Activated naive CD8-positive, alpha-beta T cell treated with anti-CD3 and anti-CD28 coated beads, Interleukin-2, amount 10 ng/mL, durations not matched to agents 7 days and 5 days (primary cell): ENCODE measurements around the gene SCN4A. TPM values are rescaled to one million over a fixed set of nuclear protein-coding genes. Genes with fewer than 3 reads are reported as not detected.
A peak's percentile ranks its signal among the peaks of the same experiment; 100 is the strongest.

Source experiments
- ATAC-seq: fragments of 150-1000 bp; cut with Tn5 transposase; one replicate; pipeline ENCODE4 v1.10.0; 2021; ENCODE audit warnings: low read depth, moderate library complexity
- POLR2A ChIA-PET: fragments of 350-600 bp; sonication (Branson Sonifier 250); formaldehyde crosslinking; loops from one replicate; lab custom pipeline; 2021; ENCODE audit warnings: antibody characterized with exemption; lab: Charles Lee
- DNase-seq: peaks from one replicate; pipeline ENCODE4 v3.0.0; 2021
- H3K27ac Mint-ChIP-seq: one replicate; pipeline ENCODE4 v1.8.0; 2022; ENCODE audit warnings: mild to moderate bottlenecking, mixed read lengths
- H3K27me3 Mint-ChIP-seq: one replicate; pipeline ENCODE4 v1.8.0; 2022; ENCODE audit warnings: mild to moderate bottlenecking, moderate library complexity, mixed read lengths
- H3K36me3 Mint-ChIP-seq: one replicate; pipeline ENCODE4 v1.8.0; 2021; ENCODE audit warnings: mild to moderate bottlenecking, mixed read lengths
- H3K4me1 Mint-ChIP-seq: one replicate; pipeline ENCODE4 v1.8.0; 2021; ENCODE audit warnings: mixed read lengths
- H3K4me3 Mint-ChIP-seq: one replicate; pipeline ENCODE4 v1.8.0; 2022; ENCODE audit warnings: mild to moderate bottlenecking, moderate library complexity, mixed read lengths
- H3K9me3 Mint-ChIP-seq: one replicate; pipeline ENCODE4 v1.8.0; 2021; ENCODE audit warnings: mixed read lengths
- total RNA-seq, 2 experiments: library from RNA; stranded (reverse); gene quantifications; one replicate each; pipeline ENCODE4 v1.2.3, GENCODE V29; 2021

The SCN4A gene
- total RNA-seq, 2 experiments from 2014 or later: not detected

GRCh38 chr17:63940584-63940983 is 32.1 kb downstream of the SCN4A start:
- H3K4me1 Mint-ChIP-seq: no peaks in the 10 kb centered on the region
- POLR2A ChIA-PET: no interaction called here
- no peak overlapping the region for H3K4me3 Mint-ChIP-seq
- ATAC-seq (no peak), DNase-seq (no peak)
- H3K27me3 Mint-ChIP-seq: peaks cover 26% of the 10 kb centered on the region
- H3K36me3 Mint-ChIP-seq: no peaks in the 10 kb centered on the region
- no peak overlapping the region for H3K27ac Mint-ChIP-seq
- H3K9me3 Mint-ChIP-seq: no peaks in the 10 kb centered on the region

GRCh38 chr17:63939884-63940283 is 32.8 kb downstream of the SCN4A start:
- H3K27me3 Mint-ChIP-seq: peaks cover 29% of the 10 kb centered on the region
- no peaks in the 10 kb centered on the region for H3K9me3 Mint-ChIP-seq
- no peaks in the 10 kb centered on the region for H3K36me3 Mint-ChIP-seq
- H3K4me3 Mint-ChIP-seq: no peak overlapping the region
- POLR2A ChIA-PET: no interaction called here
- H3K4me1 Mint-ChIP-seq: no peaks in the 10 kb centered on the region
- H3K27ac Mint-ChIP-seq: no peak overlapping the region
- ATAC-seq (no peak), DNase-seq (no peak)

GRCh38 chr17:63939401-63939800 is 33.3 kb downstream of the SCN4A start:
- DNase-seq: no peak
- no peak overlapping the region for H3K4me3 Mint-ChIP-seq
- H3K36me3 Mint-ChIP-seq: no peaks in the 10 kb centered on the region
- H3K9me3 Mint-ChIP-seq: no peaks in the 10 kb centered on the region
- POLR2A ChIA-PET: no interaction called here
- H3K27me3 Mint-ChIP-seq: peaks cover 28% of the 10 kb centered on the region
- ATAC-seq: no peak
- H3K27ac Mint-ChIP-seq: no peak overlapping the region
- no peaks in the 10 kb centered on the region for H3K4me1 Mint-ChIP-seq

GRCh38 chr17:63937920-63938319 is 34.8 kb downstream of the SCN4A start:
- Mint-ChIP-seq H3K27ac (no peak overlapping the region), H3K4me1 (no peaks in the 10 kb centered on the region), H3K4me3 (no peak overlapping the region), H3K36me3 (no peaks in the 10 kb centered on the region), H3K9me3 (no peaks in the 10 kb centered on the region), H3K27me3 (peaks cover 21% of the 10 kb centered on the region)
- DNase-seq: no peak
- POLR2A ChIA-PET: interaction anchor here (0.6 kb wide), 1 partner anchor 23 kb away, joined by 3 read pairs; no protein-coding TSS in a partner anchor
- ATAC-seq: no peak

- Mint-ChIP-seq H3K27ac (no peak overlapping the region), H3K27me3 (peaks cover 18% of the 10 kb centered on the region), H3K4me3 (no peak overlapping the region), H3K4me1 (peaks cover 3% of the 10 kb centered on the region), H3K36me3 (no peaks in the 10 kb centered on the region), H3K9me3 (no peaks in the 10 kb centered on the region)
- POLR2A ChIA-PET: interaction anchor here (0.6 kb wide), 1 partner anchor 84 kb away, joined by 3 read pairs; no protein-coding TSS in a partner anchor
- no peak for ATAC-seq
- no peak for DNase-seq
These were observed 35.4 kb downstream of the SCN4A start for GRCh38 chr17:63937319-63937718.

GRCh38 chr17:63934183-63935112 is 38.3 kb downstream of the SCN4A start:
- no peak overlapping the region for H3K27ac Mint-ChIP-seq
- no peak for DNase-seq
- no peaks in the 10 kb centered on the region for H3K9me3 Mint-ChIP-seq
- POLR2A ChIA-PET: no interaction called here
- ATAC-seq: no peak
- H3K4me3 Mint-ChIP-seq: no peak overlapping the region
- peaks cover 8% of the 10 kb centered on the region for H3K27me3 Mint-ChIP-seq
- peaks cover 16% of the 10 kb centered on the region for H3K4me1 Mint-ChIP-seq
- H3K36me3 Mint-ChIP-seq: peaks cover 1% of the 10 kb centered on the region

- no peak for ATAC-seq
- peaks cover 6% of the 10 kb centered on the region for H3K27me3 Mint-ChIP-seq
- no peak overlapping the region for H3K27ac Mint-ChIP-seq
- peaks cover 16% of the 10 kb centered on the region for H3K4me1 Mint-ChIP-seq
- no peak overlapping the region for H3K4me3 Mint-ChIP-seq
- no peaks in the 10 kb centered on the region for H3K9me3 Mint-ChIP-seq
- H3K36me3 Mint-ChIP-seq: peaks cover 3% of the 10 kb centered on the region
- POLR2A ChIA-PET: no interaction called here
- no peak for DNase-seq
These were observed 39.1 kb downstream of the SCN4A start for GRCh38 chr17:63933598-63933997.

- no peak for DNase-seq
These were observed 40.0 kb downstream of the SCN4A start for GRCh38 chr17:63932721-63933120.

GRCh38 chr17:63931981-63932561 is 40.6 kb downstream of the SCN4A start, which contains the start of gene CD79B:
TSS of gene CD79B (minus strand) at chr17:63932331. CDS start at chr17:63932261, 70 bp downstream.
- POLR2A ChIA-PET: interaction anchor here (0.9 to 2.7 kb wide), 6 partner anchors 14 to 214 kb away, joined by 3 to 17 read pairs (median 6); partner anchors contain the start of gene ICAM2
- peak; percentile 62 for DNase-seq
- H3K27me3 Mint-ChIP-seq: peaks cover 6% of the 10 kb centered on the region

More at GRCh38 chr17:63932721-63933120, 40.0 kb downstream of the SCN4A start:
- H3K27ac Mint-ChIP-seq: peak overlapping the region; percentile 21
- H3K4me3 Mint-ChIP-seq: peak overlapping the region; percentile 94
- no peak for ATAC-seq
- peaks cover 6% of the 10 kb centered on the region for H3K27me3 Mint-ChIP-seq
- no peaks in the 10 kb centered on the region for H3K9me3 Mint-ChIP-seq
- POLR2A ChIA-PET: interaction anchor here (1.1 to 2.7 kb wide), 4 partner anchors 14 to 213 kb away, joined by 4 to 17 read pairs (median 10); partner anchors contain the start of gene ICAM2
- peaks cover 16% of the 10 kb centered on the region for H3K4me1 Mint-ChIP-seq
- H3K36me3 Mint-ChIP-seq: peaks cover 3% of the 10 kb centered on the region

GRCh38 chr17:63930951-63931575 is 41.7 kb downstream of the SCN4A start:
- peak; percentile 72 for ATAC-seq
- POLR2A ChIA-PET: interaction anchor here (0.5 to 2.7 kb wide), 5 partner anchors 15 to 215 kb away, joined by 4 to 17 read pairs (median 9); partner anchors contain the start of gene ICAM2
- Mint-ChIP-seq H3K9me3 (no peaks in the 10 kb centered on the region), H3K4me3 (peak overlapping the region; percentile 94), H3K36me3 (peaks cover 3% of the 10 kb centered on the region), H3K4me1 (peaks cover 16% of the 10 kb centered on the region), H3K27me3 (peaks cover 6% of the 10 kb centered on the region), H3K27ac (peak overlapping the region; percentile 94)
- DNase-seq: peak; percentile 76

More at GRCh38 chr17:63931981-63932561, 40.6 kb downstream of the SCN4A start, which contains the start of gene CD79B:
- peak; percentile 69 for ATAC-seq
- Mint-ChIP-seq H3K4me3 (peak within 1 kb of the TSS; percentile 94), H3K4me1 (peaks cover 16% of the 10 kb centered on the region), H3K36me3 (peaks cover 3% of the 10 kb centered on the region), H3K9me3 (no peaks in the 10 kb centered on the region), H3K27ac (peak within 1 kb of the TSS; percentile 94)

- no peak overlapping the region for H3K27ac Mint-ChIP-seq
- no peak for DNase-seq
- peaks cover 16% of the 10 kb centered on the region for H3K4me1 Mint-ChIP-seq
- ATAC-seq: no peak
- no peaks in the 10 kb centered on the region for H3K27me3 Mint-ChIP-seq
- POLR2A ChIA-PET: interaction anchor here (0.5 to 2.7 kb wide), 3 partner anchors 17 to 90 kb away, joined by 4 to 17 read pairs (median 5); partner anchors contain the start of gene ICAM2
- no peaks in the 10 kb centered on the region for H3K9me3 Mint-ChIP-seq
- H3K4me3 Mint-ChIP-seq: no peak overlapping the region
- H3K36me3 Mint-ChIP-seq: peaks cover 3% of the 10 kb centered on the region
These were observed 42.6 kb downstream of the SCN4A start for GRCh38 chr17:63929860-63930766.
